ENCODE results near the gene DDIAS.
"Not testable (repeated sequence)": the region's sequence is repeated elsewhere in the genome, so short reads cannot be mapped to it uniquely, and the experiment has no call there.

Gene DDIAS

GRCh38 chr11:82969811-82970210 is 68.3 kb downstream of the DDIAS start:
- DNase-seq: no peak

- DNase-seq: not testable (repeated sequence)
Measured at GRCh38 chr11:82970507-82971083, 69.1 kb downstream of the DDIAS start.

- not testable (repeated sequence) for DNase-seq
Measured at GRCh38 chr11:82971519-82971946, 70.0 kb downstream of the DDIAS start.

GRCh38 chr11:82972103-82972502 is 70.6 kb downstream of the DDIAS start:
- DNase-seq: no peak

- DNase-seq: no peak
Measured at GRCh38 chr11:82974135-82974534, 72.6 kb downstream of the DDIAS start.

- DNase-seq: no peak
Measured at GRCh38 chr11:82974851-82975250, 73.3 kb downstream of the DDIAS start.

- no peak for DNase-seq
Measured at GRCh38 chr11:82975882-82976281, 74.3 kb downstream of the DDIAS start.

- DNase-seq: no peak
Measured at GRCh38 chr11:82976786-82977185, 75.2 kb downstream of the DDIAS start.

- DNase-seq: no peak
Measured at GRCh38 chr11:82978422-82979099, 77.0 kb downstream of the DDIAS start.

- no peak for DNase-seq
Measured at GRCh38 chr11:82979824-82980223, 78.3 kb downstream of the DDIAS start.

GRCh38 chr11:82980292-82980691 is 78.8 kb downstream of the DDIAS start:
- no peak for DNase-seq

GRCh38 chr11:82980947-82981346 is 79.4 kb downstream of the DDIAS start:
- no peak for DNase-seq

- DNase-seq: no peak
Measured at GRCh38 chr11:82981852-82982251, 80.3 kb downstream of the DDIAS start.
